Gastroesophageal sphincter (tissue), 4 donors: ENCODE data around the gene HOMEZ. TPM values are rescaled to one million over a fixed set of nuclear protein-coding genes. Genes with fewer than 3 reads are reported as not detected.
"Not testable (repeated sequence)": the region's sequence is repeated elsewhere in the genome, so short reads cannot be mapped to it uniquely, and the experiment has no call there.

Experiments
- ATAC-seq: fragments of 150-250 bp; one replicate; pipeline ENCODE4 v1.9.1; 2016; ENCODE audit warnings: mild to moderate bottlenecking, moderate library complexity
- H3K27ac ChIP-seq, 4 donors: fragments of 200-600 bp; sonication (generic) in 3 of 4; 1 replicate in 3 of 4; 2 replicates in 1 of 4; pipeline ENCODE4 v1.5.1; 2016 to 2019
- H3K27me3 ChIP-seq: fragments of 200-600 bp; sonication (generic); one replicate; pipeline ENCODE4 v1.5.1; 2019
- H3K36me3 ChIP-seq, 2 donors: fragments of 200-600 bp; sonication (generic); one replicate each; pipeline ENCODE4 v1.5.1; 2019; ENCODE audit warnings: control low read depth in 1 of 2
- H3K4me1 ChIP-seq, 3 donors: fragments of 200-600 bp; sonication (generic); 1 replicate in 2 of 3; 2 replicates in 1 of 3; pipeline ENCODE4 v1.5.1; 2016 to 2019; ENCODE audit warnings: control low read depth in 2 of 3
- H3K4me3 ChIP-seq, 2 donors: fragments of 200-600 bp; sonication (generic); one replicate each; pipeline ENCODE4 v1.5.1; 2019; ENCODE audit warnings: mild to moderate bottlenecking in 1 of 2, moderate library complexity in 1 of 2
- H3K9me3 ChIP-seq, 3 donors: fragments of 200-600 bp; sonication (generic); one replicate each; pipeline ENCODE4 v1.5.1; 2017 to 2019; ENCODE audit warnings: control low read depth in 2 of 3
- EP300 ChIP-seq: sonication (generic); formaldehyde crosslinking; IDR thresholded peaks from one replicate; pipeline ENCODE4 v1.6.1; 2017; ENCODE audit warnings: antibody characterized with exemption, mild to moderate bottlenecking
- POLR2A ChIP-seq, 2 donors: fragments of 450-650 bp; IDR thresholded peaks; one replicate each; pipeline ENCODE4 v1.6.1; 2017; ENCODE audit warnings: antibody characterized with exemption in 2 of 2, mild to moderate bottlenecking in 2 of 2, moderate library complexity in 1 of 2
- POLR2AphosphoS5 ChIP-seq: sonication (generic); formaldehyde crosslinking; IDR thresholded peaks from one replicate; pipeline ENCODE4 v1.6.1; 2017; ENCODE audit warnings: antibody characterized with exemption
- WGBS, 2 donors: methylation state at CpG; one replicate each; pipeline ENCODE4 v1.1.5; 2018; ENCODE audit warnings: low coverage in 1 of 2; 5-methylcytosine and 5-hydroxymethylcytosine counted together
- total RNA-seq, 4 donors: library from RNA; depleted of rRNA; stranded (reverse); fragments of >200 nt; gene quantifications; one replicate each; pipeline ENCODE4 v1.1.0, GENCODE V29; 2016
- TF ChIP-seq, protein P1 (sequence below), 4 experiments: fragments of 200-600 bp in 2 of 4; fragments of 450-650 bp in 2 of 4; sonication (generic) in 1 of 4; IDR thresholded peaks; one replicate each; pipeline ENCODE4 v1.5.1; 2017 to 2019; ENCODE audit warnings: antibody characterized with exemption in 4 of 4, mild to moderate bottlenecking in 2 of 4, moderate library complexity in 2 of 4

HOMEZ gene
- total RNA-seq: 10 to 100 TPM in 2 of 4 donors, 1 to 10 TPM in 2; 7.5 to 11.3 (median 9.4) TPM

DNA sequence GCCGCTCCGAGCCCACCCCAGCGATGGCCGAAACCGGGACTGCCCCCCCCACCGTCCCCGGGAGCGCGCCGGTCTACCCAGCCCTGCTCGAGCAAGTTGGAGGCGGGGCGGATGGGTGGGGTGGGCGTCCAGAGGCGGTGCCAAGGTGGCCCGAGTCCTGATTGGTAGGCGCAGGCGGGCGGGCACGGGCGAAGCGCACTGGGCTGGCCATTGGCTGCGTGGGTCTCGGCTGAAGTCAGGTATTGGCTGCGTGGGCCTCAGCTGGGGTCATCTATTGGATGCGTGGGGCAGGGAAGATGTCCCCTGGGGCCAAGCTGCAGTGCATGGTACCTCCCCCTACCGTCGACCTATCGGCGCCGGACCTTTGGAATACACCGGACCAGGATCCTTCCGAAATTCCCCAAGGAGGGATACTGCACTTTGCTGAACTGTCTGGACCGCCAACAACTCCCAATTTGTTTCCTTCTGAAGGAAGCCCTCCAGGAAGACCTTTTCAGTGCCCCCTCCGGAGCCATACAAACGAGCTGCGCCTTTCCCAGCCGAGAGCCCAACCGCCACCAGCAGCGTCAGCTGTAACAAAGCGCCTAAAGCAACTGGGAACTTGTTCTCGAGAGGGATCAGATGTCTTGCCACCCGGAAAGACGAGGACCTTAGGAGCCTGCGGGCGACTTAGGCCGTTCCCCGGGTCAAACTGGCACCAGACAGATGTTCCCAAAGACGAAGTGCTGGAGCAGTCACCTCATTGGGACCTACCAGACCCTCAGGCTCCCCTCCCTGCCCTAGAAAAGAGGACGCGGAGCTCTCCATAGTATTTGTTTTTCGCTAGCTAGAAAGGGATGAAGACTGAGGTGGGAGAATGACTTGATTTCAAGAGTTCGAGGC, at the start of gene HOMEZ:
HOMEZ (minus strand) TSS at position 113 of the 882 bp plus-strand sequence. CDS start 180 bp downstream, outside the sequence.
- H3K27me3 ChIP-seq: no peaks in the 10 kb centered on the region
- H3K4me3 ChIP-seq: peak within 1 kb of the TSS; percentile 68 to 83
- H3K9me3 ChIP-seq: no peaks in the 10 kb centered on the region
- H3K27ac ChIP-seq: peak within 1 kb of the TSS; percentile 98 to 99 (median 98)
- H3K36me3 ChIP-seq: no peaks in the 10 kb centered on the region
- 0% methylated on average over 9 of the region's 53 CpGs; no CpG with 5 or more reads in 1 of the 2 donors for WGBS, 2 donors
- TF ChIP-seq EP300 (no peak), POLR2A (IDR thresholded peaks at IDR 0.05) (peak; percentile 52 to 57), POLR2AphosphoS5 (peak; percentile 83)
- TF ChIP-seq, protein P1, sequence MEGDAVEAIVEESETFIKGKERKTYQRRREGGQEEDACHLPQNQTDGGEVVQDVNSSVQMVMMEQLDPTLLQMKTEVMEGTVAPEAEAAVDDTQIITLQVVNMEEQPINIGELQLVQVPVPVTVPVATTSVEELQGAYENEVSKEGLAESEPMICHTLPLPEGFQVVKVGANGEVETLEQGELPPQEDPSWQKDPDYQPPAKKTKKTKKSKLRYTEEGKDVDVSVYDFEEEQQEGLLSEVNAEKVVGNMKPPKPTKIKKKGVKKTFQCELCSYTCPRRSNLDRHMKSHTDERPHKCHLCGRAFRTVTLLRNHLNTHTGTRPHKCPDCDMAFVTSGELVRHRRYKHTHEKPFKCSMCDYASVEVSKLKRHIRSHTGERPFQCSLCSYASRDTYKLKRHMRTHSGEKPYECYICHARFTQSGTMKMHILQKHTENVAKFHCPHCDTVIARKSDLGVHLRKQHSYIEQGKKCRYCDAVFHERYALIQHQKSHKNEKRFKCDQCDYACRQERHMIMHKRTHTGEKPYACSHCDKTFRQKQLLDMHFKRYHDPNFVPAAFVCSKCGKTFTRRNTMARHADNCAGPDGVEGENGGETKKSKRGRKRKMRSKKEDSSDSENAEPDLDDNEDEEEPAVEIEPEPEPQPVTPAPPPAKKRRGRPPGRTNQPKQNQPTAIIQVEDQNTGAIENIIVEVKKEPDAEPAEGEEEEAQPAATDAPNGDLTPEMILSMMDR (IDR thresholded peaks at IDR 0.05): peak in 2 of 4 experiments; percentile 37 to 43
- peaks cover 4 to 37% (median 11%) of the 10 kb centered on the region in 3 donors for H3K4me1 ChIP-seq
- ATAC-seq: peak; percentile 99

GRCh38 chr14:23335623-23336022, 49.7 kb upstream of the HOMEZ start:
- Histone ChIP-seq H3K27me3 (no peaks in the 10 kb centered on the region), H3K4me1 (no peaks in the 10 kb centered on the region), H3K4me3 (no peak overlapping the region), H3K36me3 (no peaks in the 10 kb centered on the region), H3K9me3 (no peaks in the 10 kb centered on the region), H3K27ac (no peak overlapping the region)
- TF ChIP-seq, protein P1 (IDR thresholded peaks at IDR 0.05): no peak
- TF ChIP-seq EP300 (no peak), POLR2A (IDR thresholded peaks at IDR 0.05) (no peak), POLR2AphosphoS5 (no peak)
- 76% methylated on average over 4 to 5 of the region's 5 CpGs for WGBS, 2 donors
- ATAC-seq: no peak

DNA sequence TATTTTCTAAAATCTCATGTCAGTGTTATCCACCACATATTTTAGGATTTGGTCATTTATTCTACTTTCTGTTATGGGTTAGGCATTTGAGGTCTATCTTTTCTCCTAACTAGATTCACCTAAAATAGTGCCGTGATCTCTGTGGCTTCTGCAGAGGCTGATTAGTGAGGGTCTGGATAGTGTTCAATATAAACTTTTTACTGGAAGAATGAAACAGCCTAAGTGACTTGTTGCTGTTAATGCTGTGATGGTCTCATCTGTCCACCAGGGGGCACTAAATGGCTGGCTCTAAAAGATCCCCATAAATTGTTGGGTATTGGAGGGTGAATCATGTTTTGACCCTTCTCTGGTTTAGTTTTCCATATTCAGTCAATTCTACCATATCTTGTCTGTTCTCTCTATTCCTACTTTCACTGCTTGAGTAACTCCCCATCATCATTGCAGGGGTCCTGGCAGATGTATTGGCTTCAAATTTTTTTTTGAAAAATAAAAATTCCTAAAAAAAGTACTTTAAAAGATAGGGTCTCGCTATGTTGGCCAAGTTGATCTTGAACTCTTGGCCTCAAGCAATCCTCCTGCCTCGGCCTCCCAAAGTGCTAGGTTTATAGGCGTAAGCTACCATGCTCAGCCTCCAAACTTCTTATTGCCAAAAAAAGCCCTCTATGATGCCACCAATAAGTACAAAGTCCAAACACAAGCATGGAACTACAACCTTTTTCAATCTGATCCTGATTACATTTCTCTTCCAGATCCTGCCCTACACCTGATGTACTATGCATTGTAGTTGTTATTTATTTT, 42.2 kb upstream of the HOMEZ start:
- Histone ChIP-seq H3K4me1 (peaks cover 0 to 17% (median under 1%) of the 10 kb centered on the region in 3 donors), H3K4me3 (no peak overlapping the region), H3K9me3 (no peaks in the 10 kb centered on the region), H3K27me3 (no peaks in the 10 kb centered on the region), H3K27ac (no peak overlapping the region), H3K36me3 (peaks cover 4 to 30% of the 10 kb centered on the region in 2 donors)
- peak; percentile 43 for ATAC-seq
- no peak for TF ChIP-seq EP300
- TF ChIP-seq, protein P1 (IDR thresholded peaks at IDR 0.05): peak; percentile 77 to 92 (median 86)
- WGBS, 2 donors: 39 to 50% methylated on average over 4 of the region's 4 CpGs

- Histone ChIP-seq H3K4me1 (peaks cover 4 to 27% (median 11%) of the 10 kb centered on the region in 3 donors), H3K4me3 (no peak overlapping the region), H3K27ac (no peak overlapping the region), H3K27me3 (no peaks in the 10 kb centered on the region), H3K36me3 (peaks cover 4 to 36% of the 10 kb centered on the region in 2 donors), H3K9me3 (no peaks in the 10 kb centered on the region)
- TF ChIP-seq POLR2AphosphoS5: no peak
- TF ChIP-seq EP300: no peak
- TF ChIP-seq, protein P1 (IDR thresholded peaks at IDR 0.05): no peak
- no peak for TF ChIP-seq POLR2A (IDR thresholded peaks at IDR 0.05)
- no peak for ATAC-seq
- WGBS, 2 donors: 60 to 71% methylated on average over 5 to 11 of the region's 13 CpGs
These were observed 40.8 kb upstream of the HOMEZ start for GRCh38 chr14:23326491-23327332.

DNA sequence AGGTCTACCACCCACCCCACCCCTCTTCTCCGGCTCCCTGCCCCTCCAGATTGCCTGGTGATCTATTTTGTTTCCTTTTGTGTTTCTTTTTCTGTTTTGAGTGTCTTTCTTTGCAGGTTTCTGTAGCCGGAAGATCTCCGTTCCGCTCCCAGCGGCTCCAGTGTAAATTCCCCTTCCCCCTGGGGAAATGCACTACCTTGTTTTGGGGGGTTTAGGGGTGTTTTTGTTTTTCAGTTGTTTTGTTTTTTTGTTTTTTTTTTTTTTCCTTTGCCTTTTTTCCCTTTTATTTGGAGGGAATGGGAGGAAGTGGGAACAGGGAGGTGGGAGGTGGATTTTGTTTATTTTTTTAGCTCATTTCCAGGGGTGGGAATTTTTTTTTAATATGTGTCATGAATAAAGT, 39.8 kb upstream of the HOMEZ start:
- not testable (repeated sequence) for H3K27me3 ChIP-seq, ATAC-seq, H3K4me3 ChIP-seq, H3K27ac ChIP-seq, H3K9me3 ChIP-seq
- Histone ChIP-seq H3K36me3 (peaks cover 4 to 36% of the 10 kb centered on the region in 2 donors), H3K4me1 (peaks cover 4 to 27% (median 11%) of the 10 kb centered on the region in 3 donors)
- 87 to 88% methylated on average over 3 of the region's 5 CpGs for WGBS, 2 donors
